ENCODE measurements around the gene RAB37.

DNA sequence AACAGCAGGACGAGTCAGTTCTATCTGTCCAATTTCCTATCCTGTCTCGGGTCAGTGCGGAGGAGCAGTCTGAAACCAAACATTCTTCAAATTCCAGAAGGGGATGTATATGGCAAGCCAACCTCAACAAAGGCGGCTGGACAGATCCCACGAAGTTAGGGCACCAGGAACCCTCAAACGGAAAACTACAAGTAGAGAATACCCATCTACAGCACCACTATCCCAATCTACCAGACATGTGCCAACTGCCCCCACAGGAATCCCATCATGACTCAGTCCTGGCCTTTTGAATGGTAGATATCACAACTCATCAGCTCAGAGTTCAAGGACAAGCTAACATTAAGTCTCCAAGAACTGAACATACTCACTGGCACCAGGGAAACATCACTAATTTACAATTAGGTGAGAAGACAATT is 36.8 kb downstream of the RAB37 start:
- TF ChIP-seq, protein P1, sequence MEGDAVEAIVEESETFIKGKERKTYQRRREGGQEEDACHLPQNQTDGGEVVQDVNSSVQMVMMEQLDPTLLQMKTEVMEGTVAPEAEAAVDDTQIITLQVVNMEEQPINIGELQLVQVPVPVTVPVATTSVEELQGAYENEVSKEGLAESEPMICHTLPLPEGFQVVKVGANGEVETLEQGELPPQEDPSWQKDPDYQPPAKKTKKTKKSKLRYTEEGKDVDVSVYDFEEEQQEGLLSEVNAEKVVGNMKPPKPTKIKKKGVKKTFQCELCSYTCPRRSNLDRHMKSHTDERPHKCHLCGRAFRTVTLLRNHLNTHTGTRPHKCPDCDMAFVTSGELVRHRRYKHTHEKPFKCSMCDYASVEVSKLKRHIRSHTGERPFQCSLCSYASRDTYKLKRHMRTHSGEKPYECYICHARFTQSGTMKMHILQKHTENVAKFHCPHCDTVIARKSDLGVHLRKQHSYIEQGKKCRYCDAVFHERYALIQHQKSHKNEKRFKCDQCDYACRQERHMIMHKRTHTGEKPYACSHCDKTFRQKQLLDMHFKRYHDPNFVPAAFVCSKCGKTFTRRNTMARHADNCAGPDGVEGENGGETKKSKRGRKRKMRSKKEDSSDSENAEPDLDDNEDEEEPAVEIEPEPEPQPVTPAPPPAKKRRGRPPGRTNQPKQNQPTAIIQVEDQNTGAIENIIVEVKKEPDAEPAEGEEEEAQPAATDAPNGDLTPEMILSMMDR (IDR thresholded peaks at IDR 0.05): no peak
- no peak for TF ChIP-seq POLR2A (IDR thresholded peaks at IDR 0.05)
